Activated naive CD4-positive, alpha-beta T cell treated with anti-CD3 and anti-CD28 coated beads for 36 hours (primary cell): ENCODE data around the gene SURF6. TPM values are rescaled to one million over a fixed set of nuclear protein-coding genes. Genes with fewer than 3 reads are reported as not detected.

Source experiments
- CTCF ChIA-PET: fragments of 350-600 bp; sonication (Branson Sonifier 250); formaldehyde crosslinking; loops from one replicate; lab custom pipeline; 2021; ENCODE audit warnings: antibody characterized with exemption; lab: Charles Lee
- DNase-seq: peaks from one replicate; pipeline ENCODE4 v3.0.0-alpha.2; 2020
- H3K27ac Mint-ChIP-seq: one replicate; pipeline ENCODE4 v1.8.0; 2021; ENCODE audit warnings: mild to moderate bottlenecking, mixed read lengths
- H3K27me3 Mint-ChIP-seq: one replicate; pipeline ENCODE4 v1.8.0; 2021; ENCODE audit warnings: low read depth, mixed read lengths
- H3K36me3 Mint-ChIP-seq: one replicate; pipeline ENCODE4 v1.8.0; 2021; ENCODE audit warnings: low read depth, mixed read lengths
- H3K4me1 Mint-ChIP-seq: one replicate; pipeline ENCODE4 v1.8.0; 2021; ENCODE audit warnings: low read depth, mixed read lengths
- H3K4me3 Mint-ChIP-seq: one replicate; pipeline ENCODE4 v1.8.0; 2021; ENCODE audit warnings: mild to moderate bottlenecking, moderate library complexity, mixed read lengths
- H3K9me3 Mint-ChIP-seq: one replicate; pipeline ENCODE4 v1.8.0; 2021; ENCODE audit warnings: mixed read lengths
- intact Hi-C: fragments of 100-400 bp; cut with micrococcal nuclease; formaldehyde crosslinking; loops from one replicate; pipeline ENCODE4 v1.15.1; 2023
- total RNA-seq, 2 experiments: library from RNA; stranded (reverse); gene quantifications; one replicate each; pipeline ENCODE4 v1.2.3, GENCODE V29; 2021

SURF6 gene
- total RNA-seq, 2 experiments from 2014 or later, result 13.6 to 13.8 TPM

DNA sequence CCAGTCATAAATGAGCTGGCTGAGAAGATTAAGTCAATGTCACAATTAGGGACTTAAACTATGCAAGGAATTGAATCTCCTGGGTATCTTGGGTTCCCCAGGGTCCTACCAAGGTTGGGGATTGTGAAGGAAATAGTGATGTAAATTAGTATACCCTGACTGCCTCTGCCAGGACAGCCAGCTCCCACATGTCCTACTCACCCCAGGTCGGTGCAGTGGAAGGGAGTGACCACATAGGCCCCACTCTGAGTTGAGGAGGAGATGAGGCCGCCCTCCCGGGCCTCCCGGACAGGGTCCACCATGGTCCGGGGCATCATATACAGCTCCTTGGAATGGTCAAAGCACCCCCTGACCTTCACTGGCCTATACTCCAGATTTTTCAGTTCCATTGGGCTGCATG lies 17.6 kb upstream of the SURF6 start:
- CTCF ChIA-PET, result interaction anchor here (0.7 to 0.8 kb wide), 2 partner anchors 10 to 19 kb away, joined by 3 read pairs; no protein-coding TSS in a partner anchor
- H3K27me3 Mint-ChIP-seq, result no peaks in the 10 kb centered on the region
- intact Hi-C loops, result no loop called here
- H3K27ac Mint-ChIP-seq, result peak overlapping the region; percentile 43
- H3K9me3 Mint-ChIP-seq, result no peaks in the 10 kb centered on the region
- H3K4me3 Mint-ChIP-seq, result no peak overlapping the region
- H3K4me1 Mint-ChIP-seq, result peaks cover 53% of the 10 kb centered on the region
- H3K36me3 Mint-ChIP-seq, result peaks cover 39% of the 10 kb centered on the region
- no peak for DNase-seq

DNA sequence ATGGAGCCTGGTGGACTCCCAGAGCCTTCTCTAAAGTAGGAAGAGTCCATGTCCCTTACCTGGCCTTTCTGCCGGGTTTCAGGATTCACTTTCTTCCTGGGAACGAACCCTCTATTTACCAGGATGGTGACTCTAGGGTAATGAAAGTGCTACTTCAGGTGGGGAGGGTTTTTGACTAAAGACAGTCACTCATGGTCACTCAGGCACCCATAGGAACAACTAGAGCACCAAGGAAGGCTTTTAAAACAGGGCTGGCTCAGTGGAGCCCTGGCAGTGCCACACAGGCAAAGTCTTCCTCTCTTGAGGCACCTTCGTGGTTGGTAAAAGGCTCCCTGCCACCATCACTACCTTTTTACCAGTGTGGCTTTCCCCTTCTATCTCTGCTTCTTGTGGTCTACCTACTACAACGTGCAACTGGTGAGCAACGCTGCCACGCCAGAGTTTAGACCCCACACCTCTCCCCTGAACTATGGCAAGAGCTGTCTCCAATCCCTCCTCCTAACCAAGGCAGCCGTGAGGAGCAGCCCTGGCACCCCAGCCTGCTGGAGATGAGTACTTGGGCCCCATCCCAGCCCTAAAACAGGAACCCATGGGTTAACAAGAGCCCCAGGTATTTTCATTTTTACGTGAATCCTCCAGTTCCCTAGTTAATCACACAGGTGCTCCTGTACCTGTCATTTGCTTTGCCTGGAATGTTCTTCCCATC lies 16.8 kb upstream of the SURF6 start:
- Mint-ChIP-seq H3K4me1 (peaks cover 45% of the 10 kb centered on the region), H3K27me3 (no peaks in the 10 kb centered on the region), H3K36me3 (peaks cover 42% of the 10 kb centered on the region), H3K4me3 (no peak overlapping the region), H3K9me3 (no peaks in the 10 kb centered on the region), H3K27ac (peak overlapping the region; percentile 64)
- CTCF ChIA-PET, result interaction anchor here (0.8 to 3.1 kb wide), 2 partner anchors 18 to 19 kb away, joined by 3 to 16 read pairs; no protein-coding TSS in a partner anchor
- intact Hi-C loops, result no loop called here
- no peak for DNase-seq

DNA sequence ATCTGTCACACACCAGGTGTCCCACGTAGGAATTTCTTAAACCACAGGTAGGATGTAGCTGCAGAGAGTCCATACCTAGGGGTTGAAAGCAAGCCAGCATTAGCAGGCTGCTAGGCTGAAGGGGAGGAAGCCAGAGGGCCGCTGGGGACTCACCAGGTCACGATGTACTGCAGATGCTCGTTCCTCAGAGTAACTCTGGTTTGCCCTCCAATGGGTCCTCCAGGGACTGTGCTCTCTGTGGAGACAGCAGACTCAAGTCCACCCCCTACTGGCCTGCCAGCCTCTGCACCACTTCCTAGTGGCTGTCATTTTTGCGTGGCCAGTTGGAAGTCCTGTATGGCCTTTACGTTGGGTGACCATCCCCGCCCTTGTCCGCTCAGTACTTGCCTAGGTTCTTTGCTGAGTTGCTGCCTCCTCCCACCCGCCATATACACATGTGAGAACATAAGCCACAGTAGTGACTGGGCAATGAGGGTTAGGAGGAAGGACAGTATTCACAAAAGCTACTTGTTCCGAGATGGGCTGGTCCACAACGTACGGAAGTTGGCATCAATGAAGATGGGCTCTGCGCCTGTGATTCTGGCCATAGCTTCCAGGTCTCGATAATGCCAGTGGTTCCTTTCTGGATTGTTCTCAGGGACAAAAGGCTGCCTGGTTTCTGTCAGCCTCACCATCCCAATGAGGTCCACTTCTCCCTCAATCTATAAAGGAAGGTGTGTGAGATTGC lies 16.1 kb upstream of the SURF6 start:
- CTCF ChIA-PET, result interaction anchor here (1.1 to 3.1 kb wide), 2 partner anchors 10 to 19 kb away, joined by 3 to 16 read pairs; no protein-coding TSS in a partner anchor
- H3K36me3 Mint-ChIP-seq, result peaks cover 43% of the 10 kb centered on the region
- intact Hi-C loops, result no loop called here
- peaks cover 40% of the 10 kb centered on the region for H3K4me1 Mint-ChIP-seq
- DNase-seq, result peak; percentile 66
- peak overlapping the region; percentile 64 for H3K27ac Mint-ChIP-seq
- no peak overlapping the region for H3K4me3 Mint-ChIP-seq
- no peaks in the 10 kb centered on the region for H3K27me3 Mint-ChIP-seq
- no peaks in the 10 kb centered on the region for H3K9me3 Mint-ChIP-seq

DNA sequence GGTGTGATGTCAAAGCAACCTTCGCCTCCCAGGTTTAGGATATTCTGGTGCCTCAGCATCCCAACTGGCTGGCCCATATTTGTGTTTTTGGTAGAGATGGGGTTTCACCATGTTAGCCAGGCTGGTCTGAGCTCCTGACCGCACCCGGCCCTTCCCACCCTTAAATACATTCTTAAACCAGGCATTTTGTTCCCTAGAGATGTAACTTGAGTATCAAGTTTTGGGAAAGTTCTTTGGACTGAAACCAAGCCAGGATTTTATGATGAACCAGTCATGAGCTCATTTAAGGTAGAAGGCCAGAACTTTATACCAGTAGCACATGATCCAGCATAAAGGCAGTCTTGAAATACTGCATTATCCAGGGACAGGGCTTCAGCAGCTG lies 15.5 kb upstream of the SURF6 start:
- DNase-seq, result no peak
- H3K4me3 Mint-ChIP-seq, result no peak overlapping the region

DNA sequence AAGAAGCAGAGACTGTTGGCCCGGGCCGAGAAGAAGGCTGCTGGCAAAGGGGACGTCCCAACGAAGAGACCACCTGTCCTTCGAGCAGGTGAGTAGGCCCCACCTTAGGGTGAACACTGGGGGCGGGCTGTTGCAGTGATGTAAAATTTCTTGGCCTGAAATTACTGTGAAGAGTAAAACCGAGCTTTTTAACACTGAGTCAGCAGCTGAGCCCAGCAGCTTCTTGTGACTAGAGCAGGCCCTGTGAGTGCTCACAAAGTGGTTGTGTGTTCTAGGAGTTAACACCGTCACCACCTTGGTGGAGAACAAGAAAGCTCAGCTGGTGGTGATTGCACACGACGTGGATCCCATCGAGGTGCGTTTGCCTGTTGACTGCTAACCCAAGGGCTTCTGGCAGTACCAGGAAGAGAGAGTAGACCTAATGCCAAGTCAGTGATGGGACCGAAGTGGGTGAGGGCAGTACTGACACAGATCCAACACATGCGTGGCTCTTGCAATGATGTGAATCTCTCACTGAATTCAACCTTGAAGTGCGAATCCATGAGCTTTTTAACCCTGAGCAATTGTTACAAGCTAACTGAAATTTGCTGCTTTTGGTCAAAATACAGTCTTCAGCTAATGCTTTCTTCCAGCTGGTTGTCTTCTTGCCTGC lies 14.1 kb upstream of the SURF6 start:
- peak overlapping the region; percentile 92 for H3K4me3 Mint-ChIP-seq
- CTCF ChIA-PET, result interaction anchor here (0.6 to 3.1 kb wide), 4 partner anchors 10 to 1100 kb away, joined by 3 to 16 read pairs (median 3); no protein-coding TSS in a partner anchor
- no peaks in the 10 kb centered on the region for H3K9me3 Mint-ChIP-seq
- no peaks in the 10 kb centered on the region for H3K27me3 Mint-ChIP-seq
- H3K4me1 Mint-ChIP-seq, result peaks cover 48% of the 10 kb centered on the region
- no peak for DNase-seq
- peak overlapping the region; percentile 97 for H3K27ac Mint-ChIP-seq
- intact Hi-C loops, result loop anchor here (2.0 kb wide), 2 partner anchors 55 to 67 kb away; no protein-coding TSS in a partner anchor
- peaks cover 51% of the 10 kb centered on the region for H3K36me3 Mint-ChIP-seq

More for the DNA sequence above, 15.5 kb upstream of the SURF6 start:
- CTCF ChIA-PET, result interaction anchor here (1.1 to 3.1 kb wide), 2 partner anchors 10 to 19 kb away, joined by 3 to 16 read pairs; no protein-coding TSS in a partner anchor
- H3K36me3 Mint-ChIP-seq, result peaks cover 47% of the 10 kb centered on the region
- no peaks in the 10 kb centered on the region for H3K9me3 Mint-ChIP-seq
- H3K27me3 Mint-ChIP-seq, result no peaks in the 10 kb centered on the region
- peaks cover 45% of the 10 kb centered on the region for H3K4me1 Mint-ChIP-seq
- intact Hi-C loops, result no loop called here
- H3K27ac Mint-ChIP-seq, result peak overlapping the region; percentile 61

GRCh38 chr9:133348718-133349573 lies 13.0 kb upstream of the SURF6 start:
- peaks cover 51% of the 10 kb centered on the region for H3K36me3 Mint-ChIP-seq
- CTCF ChIA-PET, result interaction anchor here (1.6 kb wide), 1 partner anchor 22 kb away, joined by 4 read pairs; no protein-coding TSS in a partner anchor
- H3K9me3 Mint-ChIP-seq, result no peaks in the 10 kb centered on the region
- peak overlapping the region; percentile 92 for H3K4me3 Mint-ChIP-seq
- DNase-seq, result no peak
- H3K27me3 Mint-ChIP-seq, result no peaks in the 10 kb centered on the region
- peaks cover 37% of the 10 kb centered on the region for H3K4me1 Mint-ChIP-seq
- intact Hi-C loops, result loop anchor here (1.0 to 2.0 kb wide), 5 partner anchors 7 to 68 kb away; partner anchors contain the start of genes SURF1, SURF2 and SURF6
- H3K27ac Mint-ChIP-seq, result peak overlapping the region; percentile 97

GRCh38 chr9:133347985-133348717 lies 12.2 kb upstream of the SURF6 start, which contains the start of the genes MED22 and RPL7A:
Gene MED22 (minus strand): TSS chr9:133348131. CDS start chr9:133346662, 1,469 bp downstream.
Gene RPL7A (plus strand): TSS chr9:133348218. CDS start chr9:133348244, 26 bp downstream.
- Mint-ChIP-seq H3K9me3 (no peaks in the 10 kb centered on the region), H3K4me3 (peak within 1 kb of the TSS; percentile 92), H3K36me3 (peaks cover 55% of the 10 kb centered on the region), H3K27ac (peak within 1 kb of the TSS; percentile 97), H3K4me1 (peaks cover 37% of the 10 kb centered on the region), H3K27me3 (no peaks in the 10 kb centered on the region)
- intact Hi-C loops, result loop anchor here (1.0 to 2.0 kb wide), 5 partner anchors 8 to 69 kb away; partner anchors contain the start of genes SURF1, SURF2 and SURF6
- CTCF ChIA-PET, result interaction anchor here (1.6 kb wide), 1 partner anchor 23 kb away, joined by 4 read pairs; no protein-coding TSS in a partner anchor
- peak; percentile 97 for DNase-seq

- CTCF ChIA-PET, result interaction anchor here (1.1 to 1.6 kb wide), 2 partner anchors 8 to 23 kb away, joined by 3 to 4 read pairs; no protein-coding TSS in a partner anchor
- no peaks in the 10 kb centered on the region for H3K27me3 Mint-ChIP-seq
- H3K4me3 Mint-ChIP-seq, result peak overlapping the region; percentile 92
- H3K9me3 Mint-ChIP-seq, result no peaks in the 10 kb centered on the region
- intact Hi-C loops, result no loop called here
- H3K36me3 Mint-ChIP-seq, result peaks cover 55% of the 10 kb centered on the region
- H3K4me1 Mint-ChIP-seq, result peaks cover 37% of the 10 kb centered on the region
- DNase-seq, result peak; percentile 43
- H3K27ac Mint-ChIP-seq, result peak overlapping the region; percentile 97
These were observed 11.6 kb upstream of the SURF6 start for GRCh38 chr9:133347515-133347984.

DNA sequence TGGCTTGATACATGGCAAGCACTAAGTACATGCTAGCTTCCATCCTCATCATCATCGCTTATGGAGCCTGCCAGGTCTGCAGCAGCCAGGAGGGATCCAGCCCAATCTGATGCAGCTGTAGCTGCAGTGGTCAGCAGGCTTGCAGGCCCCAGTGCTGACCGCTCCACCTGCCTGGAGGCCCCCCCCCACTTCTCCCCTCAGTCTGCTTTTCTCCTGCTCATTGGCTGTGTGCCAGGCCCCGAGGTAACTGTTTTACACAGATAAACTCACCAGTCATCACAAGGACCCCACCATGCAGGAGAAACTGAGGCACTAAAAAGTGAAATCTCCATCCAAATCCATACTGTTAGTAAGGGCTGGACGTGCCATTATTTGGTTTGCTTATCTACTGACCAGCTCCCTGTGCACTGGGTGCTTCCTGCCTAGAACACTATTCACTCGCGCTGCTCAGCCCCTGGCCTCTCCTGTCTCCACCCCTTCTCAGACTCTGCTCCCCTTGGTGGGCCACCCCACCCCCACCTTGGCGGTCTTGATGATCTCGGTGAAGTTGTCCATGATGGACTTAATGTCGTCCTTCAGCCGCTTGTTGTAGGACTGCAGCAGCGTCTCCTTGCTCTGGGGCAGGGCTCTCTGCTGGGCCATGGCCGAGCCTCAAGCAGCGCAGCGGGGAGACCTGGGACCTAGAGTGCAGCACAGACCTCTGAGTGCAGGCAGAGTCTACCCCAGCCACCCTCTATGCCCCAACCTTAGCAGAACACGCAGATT lies 10.2 kb upstream of the SURF6 start:
- Mint-ChIP-seq H3K4me1 (peaks cover 40% of the 10 kb centered on the region), H3K27ac (peak overlapping the region; percentile 65), H3K36me3 (peaks cover 54% of the 10 kb centered on the region), H3K27me3 (no peaks in the 10 kb centered on the region), H3K4me3 (peak overlapping the region; percentile 92), H3K9me3 (no peaks in the 10 kb centered on the region)
- intact Hi-C loops, result no loop called here
- DNase-seq, result no peak
- CTCF ChIA-PET, result interaction anchor here (1.1 to 1.2 kb wide), 2 partner anchors 9 to 160 kb away, joined by 3 read pairs; no protein-coding TSS in a partner anchor

DNA sequence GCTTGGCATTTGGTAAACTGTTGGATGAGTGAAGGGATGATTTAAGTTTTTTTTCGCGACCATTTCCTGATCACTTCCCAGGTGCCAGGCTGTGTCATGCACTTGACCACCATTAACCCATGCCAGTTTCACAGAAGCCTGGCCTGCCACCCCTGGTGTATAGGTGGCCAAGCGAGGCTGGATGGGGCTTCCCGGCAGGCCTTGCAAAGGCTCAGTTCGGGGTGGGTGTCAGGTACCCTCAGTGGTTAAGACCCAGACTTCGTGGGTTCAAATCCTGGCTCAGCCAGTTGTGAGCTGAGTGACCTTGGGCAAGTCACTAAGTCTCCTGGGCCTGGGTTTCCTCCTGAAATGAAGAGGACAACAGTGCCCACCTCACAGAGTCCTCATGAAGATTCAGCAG lies 9.6 kb upstream of the SURF6 start:
- intact Hi-C loops, result no loop called here
- Mint-ChIP-seq H3K27ac (no peak overlapping the region), H3K9me3 (no peaks in the 10 kb centered on the region), H3K4me1 (peaks cover 43% of the 10 kb centered on the region), H3K4me3 (peak overlapping the region; percentile 29), H3K36me3 (peaks cover 51% of the 10 kb centered on the region), H3K27me3 (no peaks in the 10 kb centered on the region)
- DNase-seq, result no peak
- CTCF ChIA-PET, result interaction anchor here (1.2 kb wide), 1 partner anchor 159 kb away, joined by 3 read pairs; no protein-coding TSS in a partner anchor
